ENCODE measurements around the gene ARFIP1.

DNA sequence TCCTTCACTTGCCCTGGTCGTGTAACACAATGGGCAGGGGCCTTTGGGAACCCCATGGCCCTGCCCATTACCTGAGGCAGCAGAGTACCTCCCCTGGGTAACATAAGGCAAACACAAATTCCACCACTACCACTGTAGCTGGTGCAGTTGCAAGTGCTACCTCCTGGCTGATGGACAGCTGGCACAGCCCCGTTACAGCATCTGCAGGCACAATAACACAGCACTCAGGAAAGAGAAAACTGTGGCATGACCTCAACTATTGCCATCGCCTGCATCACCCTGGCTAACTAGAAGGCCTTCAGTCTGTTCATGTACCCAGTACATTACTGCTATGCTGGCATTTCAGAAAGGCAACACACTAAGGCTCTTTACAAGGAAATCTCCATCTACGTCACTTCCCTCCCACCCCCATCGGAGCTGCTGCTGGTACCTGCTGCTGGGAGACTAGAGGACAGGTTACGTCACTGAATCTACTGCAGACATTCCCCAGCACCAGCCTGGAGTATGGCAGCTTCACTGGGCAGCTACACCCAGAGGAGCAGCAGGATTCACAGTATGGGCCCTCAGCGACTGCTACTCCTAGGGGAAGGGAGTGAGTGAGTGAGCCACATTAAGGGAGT is 39.4 kb downstream of the ARFIP1 start:
- TF ChIP-seq EP300 (IDR thresholded peaks at IDR 0.05; ENCODE audit: borderline replicate concordance in 1 of 2, low read depth in 2 of 2, low read length in 2 of 2) = no peak
- TF ChIP-seq CTCF (IDR thresholded peaks at IDR 0.05; ENCODE audit: control extremely low read depth in 1 of 3, insufficient read depth in 1 of 3, low read depth in 1 of 3, low read length in 3 of 3) = no peak
- no peak for TF ChIP-seq EGR1 (IDR thresholded peaks at IDR 0.05; ENCODE audit: borderline replicate concordance, low read depth, low read length)
